ENCODE results near the gene COMMD2. TPM values are rescaled to one million over a fixed set of nuclear protein-coding genes. Genes with fewer than 3 reads are reported as not detected.

The COMMD2 gene
- 10 to 100 TPM; 11.1 to 29.2 (median 22.1) TPM for total RNA-seq

DNA sequence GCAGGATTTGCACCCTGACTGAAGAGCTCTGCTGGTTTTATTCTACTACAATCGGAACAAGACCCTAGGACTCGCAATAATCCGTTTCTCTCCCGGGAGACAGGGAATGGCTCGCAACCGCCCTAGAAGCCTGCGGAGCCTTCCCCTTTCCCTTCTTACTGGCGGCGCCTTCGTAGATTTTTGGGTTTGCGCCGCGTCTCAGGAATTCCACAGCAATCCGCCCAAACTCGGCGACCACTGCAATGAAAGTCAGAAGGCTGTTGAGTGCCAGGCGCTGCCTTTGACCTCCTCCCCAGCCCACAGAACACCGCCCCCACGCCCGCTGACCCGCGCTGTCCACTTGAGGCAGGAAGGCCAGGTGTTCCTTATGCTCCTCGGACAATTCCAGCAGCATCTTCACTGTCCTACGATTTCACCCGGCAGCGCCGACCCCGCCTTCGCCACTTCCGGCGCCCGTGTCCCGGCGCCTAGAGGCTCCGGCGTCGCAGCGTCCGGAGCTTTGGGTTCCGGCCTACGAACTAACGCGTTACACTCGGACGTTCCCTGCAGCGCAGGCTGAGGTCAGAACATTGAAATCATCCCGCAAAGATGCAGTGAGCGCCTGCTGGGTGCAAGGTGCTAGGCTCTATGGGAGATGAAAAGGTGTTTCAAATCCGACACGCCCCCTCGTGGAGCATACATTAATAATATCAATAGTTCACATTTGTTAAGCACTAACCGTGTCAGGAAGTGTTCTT is at the start of gene COMMD2:
TSS of gene COMMD2 (minus strand) at position 439 of the 737 bp plus-strand sequence. CDS start at position 394, 45 bp downstream.
- TF ChIP-seq POLR2A (IDR thresholded peaks at IDR 0.05), result peak in 3 of 4 donors; percentile 22 to 56 (median 22)
- TF ChIP-seq, protein P1, sequence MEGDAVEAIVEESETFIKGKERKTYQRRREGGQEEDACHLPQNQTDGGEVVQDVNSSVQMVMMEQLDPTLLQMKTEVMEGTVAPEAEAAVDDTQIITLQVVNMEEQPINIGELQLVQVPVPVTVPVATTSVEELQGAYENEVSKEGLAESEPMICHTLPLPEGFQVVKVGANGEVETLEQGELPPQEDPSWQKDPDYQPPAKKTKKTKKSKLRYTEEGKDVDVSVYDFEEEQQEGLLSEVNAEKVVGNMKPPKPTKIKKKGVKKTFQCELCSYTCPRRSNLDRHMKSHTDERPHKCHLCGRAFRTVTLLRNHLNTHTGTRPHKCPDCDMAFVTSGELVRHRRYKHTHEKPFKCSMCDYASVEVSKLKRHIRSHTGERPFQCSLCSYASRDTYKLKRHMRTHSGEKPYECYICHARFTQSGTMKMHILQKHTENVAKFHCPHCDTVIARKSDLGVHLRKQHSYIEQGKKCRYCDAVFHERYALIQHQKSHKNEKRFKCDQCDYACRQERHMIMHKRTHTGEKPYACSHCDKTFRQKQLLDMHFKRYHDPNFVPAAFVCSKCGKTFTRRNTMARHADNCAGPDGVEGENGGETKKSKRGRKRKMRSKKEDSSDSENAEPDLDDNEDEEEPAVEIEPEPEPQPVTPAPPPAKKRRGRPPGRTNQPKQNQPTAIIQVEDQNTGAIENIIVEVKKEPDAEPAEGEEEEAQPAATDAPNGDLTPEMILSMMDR (IDR thresholded peaks at IDR 0.05), result peak; percentile 11 to 57 (median 42)
- Histone ChIP-seq H3K36me3 (peaks cover 3 to 31% (median 4%) of the 10 kb centered on the region in 3 donors), H3K27me3 (no peaks in the 10 kb centered on the region), H3K4me1 (peaks cover 0 to 24% (median 11%) of the 10 kb centered on the region in 3 donors), H3K4me3 (peak within 1 kb of the TSS; percentile 47 to 95 (median 71)), H3K27ac (peak within 1 kb of the TSS; percentile 78 to 90 (median 84)), H3K9me3 (no peaks in the 10 kb centered on the region)
- intact Hi-C loops (cut with DNase I), result no loop called here
- WGBS, 2 donors, result 0 to 1% methylated on average over 24 to 47 of the region's 52 CpGs
- peak; percentile 28 for DNase-seq

DNA sequence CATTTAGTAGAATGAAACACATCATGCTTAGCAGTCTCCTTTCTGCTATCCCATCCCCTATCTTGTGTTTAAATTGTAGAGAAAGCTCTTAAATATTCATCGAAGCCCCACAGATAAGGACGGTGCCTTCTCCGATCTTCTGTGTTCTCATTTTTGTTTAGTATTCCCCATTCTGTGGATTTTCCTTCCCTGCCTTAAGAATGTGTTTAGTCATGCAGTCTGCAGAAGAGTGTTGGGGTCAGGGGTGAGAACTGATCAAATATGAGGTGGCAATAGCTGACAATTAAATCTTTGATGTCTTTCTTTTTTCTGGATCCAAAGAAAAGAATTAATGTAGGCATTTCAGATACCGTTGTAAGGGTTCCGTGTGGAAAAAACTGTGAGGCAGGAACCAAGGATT is 49.4 kb upstream of the COMMD2 start:
- no peaks in the 10 kb centered on the region for H3K9me3 ChIP-seq
- TF ChIP-seq, protein P1 (IDR thresholded peaks at IDR 0.05), result no peak
- intact Hi-C loops (cut with DNase I), result no loop called here
- H3K27me3 ChIP-seq, result no peaks in the 10 kb centered on the region
- no peak for DNase-seq
- H3K36me3 ChIP-seq, result no peaks in the 10 kb centered on the region
- H3K27ac ChIP-seq, result no peak overlapping the region
- no peak overlapping the region for H3K4me3 ChIP-seq
- H3K4me1 ChIP-seq, result no peaks in the 10 kb centered on the region
- WGBS, 2 donors, result 58 to 62% methylated on average over 5 of the region's 5 CpGs

DNA sequence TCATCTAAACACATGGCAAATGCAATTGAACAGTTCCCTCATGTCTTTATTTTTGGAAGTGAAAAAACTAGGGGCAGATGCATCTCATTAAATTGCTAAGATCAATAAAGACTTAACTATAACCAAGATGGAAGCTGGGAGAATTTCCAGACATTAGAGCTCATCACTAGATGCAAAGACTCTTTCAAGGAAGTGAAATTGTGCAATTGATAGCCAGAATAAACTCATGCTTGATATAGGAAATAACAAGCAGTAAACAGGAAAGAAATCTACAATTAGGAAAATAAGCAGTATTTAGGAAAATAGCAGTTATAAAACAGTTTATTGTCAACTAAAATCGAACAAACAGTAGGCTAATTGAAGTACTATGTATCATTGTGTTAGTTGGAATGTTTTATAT is 48.9 kb upstream of the COMMD2 start:
- TF ChIP-seq, protein P1 (IDR thresholded peaks at IDR 0.05), result no peak
- Histone ChIP-seq H3K4me1 (no peaks in the 10 kb centered on the region), H3K27ac (no peak overlapping the region), H3K27me3 (no peaks in the 10 kb centered on the region), H3K9me3 (no peaks in the 10 kb centered on the region), H3K4me3 (no peak overlapping the region), H3K36me3 (no peaks in the 10 kb centered on the region)
- intact Hi-C loops (cut with DNase I), result no loop called here
- DNase-seq, result no peak
- WGBS, 2 donors, result 46 to 67% methylated on average over 1 of the region's 1 CpG

DNA sequence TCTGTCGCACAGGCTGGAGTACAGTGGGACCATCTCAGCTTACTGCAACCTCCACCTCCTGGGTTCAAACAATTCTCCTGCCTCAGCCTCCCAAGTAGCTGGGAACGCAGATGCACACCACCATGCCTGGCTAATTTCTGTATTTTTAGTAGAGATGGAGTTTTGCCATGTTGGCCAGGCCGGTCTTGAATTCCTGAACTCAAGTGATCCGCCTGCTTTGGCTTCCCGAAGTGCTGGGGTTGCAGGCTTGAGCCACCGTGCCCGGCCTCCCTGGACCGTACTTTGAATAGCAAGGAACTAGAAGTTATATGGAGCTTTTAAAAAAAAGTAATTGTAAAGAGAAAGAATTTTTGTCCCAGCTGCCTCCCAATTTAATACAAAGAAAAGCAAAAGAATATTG is 48.4 kb upstream of the COMMD2 start:
- Histone ChIP-seq H3K4me3 (no peak overlapping the region), H3K4me1 (no peaks in the 10 kb centered on the region), H3K27ac (no peak overlapping the region), H3K9me3 (no peaks in the 10 kb centered on the region), H3K36me3 (no peaks in the 10 kb centered on the region), H3K27me3 (no peaks in the 10 kb centered on the region)
- DNase-seq, result no peak
- TF ChIP-seq, protein P1 (IDR thresholded peaks at IDR 0.05), result no peak
- 86 to 88% methylated on average over 7 to 8 of the region's 8 CpGs for WGBS, 2 donors
- intact Hi-C loops (cut with DNase I), result no loop called here

DNA sequence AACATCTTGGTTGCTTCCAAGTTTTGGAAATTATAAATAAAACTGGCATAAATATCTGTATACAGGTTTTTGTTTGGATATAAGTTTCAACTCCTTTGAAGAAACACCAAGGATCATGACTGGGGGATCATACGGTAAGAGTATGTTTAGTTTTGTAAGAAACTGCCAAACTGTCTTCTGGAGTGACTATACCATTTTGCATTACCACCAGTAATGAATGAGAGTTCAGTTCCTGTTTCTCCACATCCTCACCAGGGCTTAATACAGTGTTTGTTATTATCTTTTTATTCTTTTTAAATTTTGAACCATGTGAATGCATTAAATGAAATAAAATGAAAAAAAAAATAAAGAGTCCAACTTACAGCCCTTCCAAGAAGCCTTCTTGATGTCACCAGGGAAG is 43.7 kb upstream of the COMMD2 start:
- Histone ChIP-seq H3K4me1 (no peaks in the 10 kb centered on the region), H3K27me3 (no peaks in the 10 kb centered on the region), H3K9me3 (no peaks in the 10 kb centered on the region), H3K27ac (no peak overlapping the region), H3K36me3 (no peaks in the 10 kb centered on the region), H3K4me3 (no peak overlapping the region)
- intact Hi-C loops (cut with DNase I), result no loop called here
- TF ChIP-seq, protein P1 (IDR thresholded peaks at IDR 0.05), result no peak
- TF ChIP-seq POLR2A (IDR thresholded peaks at IDR 0.05), result no peak
- no peak for DNase-seq
- WGBS, 2 donors, result 74 to 79% methylated on average over 1 of the region's 1 CpG

All from esophagus squamous epithelium (tissue), 5 donors.